ENCODE results near the gene LY6G5B.
"Not testable (repeated sequence)": the region's sequence is repeated elsewhere in the genome, so short reads cannot be mapped to it uniquely, and the experiment has no call there.

The LY6G5B gene

GRCh38 chr6:31701666-31702404, 32.1 kb downstream of the LY6G5B start:
- H3K4me3 ChIP-seq = peak overlapping the region; percentile 93
- no peak for DNase-seq (ENCODE audit: low read depth, low spot score)
- H3K36me3 ChIP-seq (ENCODE audit: insufficient read depth, low read length) = peaks cover 11% of the 10 kb centered on the region
- H3K27ac ChIP-seq = peak overlapping the region; percentile 65; the same call in 1 of the 2 replicates
- peak overlapping the region; percentile 86 for H3K9ac ChIP-seq (ENCODE audit: insufficient read length)
- TF ChIP-seq POLR2AphosphoS5 (IDR thresholded peaks at IDR 0.05; ENCODE audit: borderline replicate concordance, low read depth, low read length) (no peak), EZH2 (IDR thresholded peaks at IDR 0.05) (no peak), FOXP2 (optimal IDR thresholded peaks at IDR 0.05; ENCODE audit: control extremely low read depth, extremely low read length, insufficient read depth) (no peak)
- H3K9me3 ChIP-seq (ENCODE audit: low read depth, low read length) = no peaks in the 10 kb centered on the region

- Histone ChIP-seq H3K27ac (peak overlapping the region; percentile 65), H3K4me3 (peak overlapping the region; percentile 93), H3K9ac (ENCODE audit: insufficient read length) (peak overlapping the region; percentile 86), H3K9me3 (ENCODE audit: low read depth, low read length) (no peaks in the 10 kb centered on the region), H3K36me3 (ENCODE audit: insufficient read depth, low read length) (peaks cover 6% of the 10 kb centered on the region)
- DNase-seq (ENCODE audit: low read depth, low spot score) = no peak
- TF ChIP-seq FOXP2 (optimal IDR thresholded peaks at IDR 0.05; ENCODE audit: control extremely low read depth, extremely low read length, insufficient read depth) = no peak
- no peak for TF ChIP-seq EZH2 (IDR thresholded peaks at IDR 0.05)
- no peak for TF ChIP-seq POLR2AphosphoS5 (IDR thresholded peaks at IDR 0.05; ENCODE audit: borderline replicate concordance, low read depth, low read length)
Observed at GRCh38 chr6:31702405-31702818, 32.6 kb downstream of the LY6G5B start.

- peak; percentile 97 for DNase-seq (ENCODE audit: low read depth, low spot score)
- H3K4me3 ChIP-seq = peak within 1 kb of the TSS; percentile 93
- peak within 1 kb of the TSS; percentile 86 for H3K9ac ChIP-seq (ENCODE audit: insufficient read length)
- TF ChIP-seq EZH2 (IDR thresholded peaks at IDR 0.05) (no peak), FOXP2 (optimal IDR thresholded peaks at IDR 0.05; ENCODE audit: control extremely low read depth, extremely low read length, insufficient read depth) (no peak), POLR2AphosphoS5 (IDR thresholded peaks at IDR 0.05; ENCODE audit: borderline replicate concordance, low read depth, low read length) (peak; percentile 95)
- peak within 1 kb of the TSS; percentile 65 for H3K27ac ChIP-seq
- H3K9me3 ChIP-seq (ENCODE audit: low read depth, low read length) = no peaks in the 10 kb centered on the region
- peaks cover 6% of the 10 kb centered on the region for H3K36me3 ChIP-seq (ENCODE audit: insufficient read depth, low read length)
Observed at GRCh38 chr6:31702819-31703716, 33.3 kb downstream of the LY6G5B start, which contains the start of gene ABHD16A. ABHD16A (minus strand) TSS chr6:31703324; CDS start chr6:31703281, 43 bp downstream.

GRCh38 chr6:31705931-31706330, 36.2 kb downstream of the LY6G5B start:
- H3K4me3 ChIP-seq = no peak overlapping the region
- peak overlapping the region; percentile 31; the same call in 1 of the 2 replicates for H3K27ac ChIP-seq
- no peaks in the 10 kb centered on the region for H3K9me3 ChIP-seq (ENCODE audit: low read depth, low read length)
- H3K36me3 ChIP-seq (ENCODE audit: insufficient read depth, low read length) = no peaks in the 10 kb centered on the region; the same call in 1 of the 2 replicates
- H3K9ac ChIP-seq (ENCODE audit: insufficient read length) = no peak overlapping the region
- no peak for DNase-seq (ENCODE audit: low read depth, low spot score)
- TF ChIP-seq FOXP2 (optimal IDR thresholded peaks at IDR 0.05; ENCODE audit: control extremely low read depth, extremely low read length, insufficient read depth) (no peak), EZH2 (IDR thresholded peaks at IDR 0.05) (no peak), POLR2AphosphoS5 (IDR thresholded peaks at IDR 0.05; ENCODE audit: borderline replicate concordance, low read depth, low read length) (no peak)

GRCh38 chr6:31706599-31706998, 36.8 kb downstream of the LY6G5B start, which contains the start of gene LY6G6F:
LY6G6F (plus strand) TSS chr6:31706866; CDS start chr6:31706907, 41 bp downstream.
- no peak for TF ChIP-seq POLR2AphosphoS5 (IDR thresholded peaks at IDR 0.05; ENCODE audit: borderline replicate concordance, low read depth, low read length)
- no peak for TF ChIP-seq EZH2 (IDR thresholded peaks at IDR 0.05)
- no peak for TF ChIP-seq FOXP2 (optimal IDR thresholded peaks at IDR 0.05; ENCODE audit: control extremely low read depth, extremely low read length, insufficient read depth)
- DNase-seq (ENCODE audit: low read depth, low spot score) = no peak
- Histone ChIP-seq H3K9me3 (ENCODE audit: low read depth, low read length) (no peaks in the 10 kb centered on the region), H3K9ac (ENCODE audit: insufficient read length) (no peak within 1 kb of the TSS), H3K4me3 (no peak within 1 kb of the TSS), H3K36me3 (ENCODE audit: insufficient read depth, low read length) (no peaks in the 10 kb centered on the region), H3K27ac (peak within 1 kb of the TSS; percentile 31; the same call in 1 of the 2 replicates)

GRCh38 chr6:31707701-31708100, 37.9 kb downstream of the LY6G5B start:
- TF ChIP-seq FOXP2 (optimal IDR thresholded peaks at IDR 0.05; ENCODE audit: control extremely low read depth, extremely low read length, insufficient read depth) = no peak
- TF ChIP-seq EZH2 (IDR thresholded peaks at IDR 0.05) = no peak
- H3K9ac ChIP-seq (ENCODE audit: insufficient read length) = no peak overlapping the region
- H3K4me3 ChIP-seq = no peak overlapping the region
- H3K27ac ChIP-seq = no peak overlapping the region
- no peaks in the 10 kb centered on the region for H3K9me3 ChIP-seq (ENCODE audit: low read depth, low read length)
- DNase-seq (ENCODE audit: low read depth, low spot score) = no peak
- H3K36me3 ChIP-seq (ENCODE audit: insufficient read depth, low read length) = no peaks in the 10 kb centered on the region

- no peak overlapping the region for H3K4me3 ChIP-seq
- H3K36me3 ChIP-seq (ENCODE audit: insufficient read depth, low read length) = no peaks in the 10 kb centered on the region
- no peak for TF ChIP-seq POLR2AphosphoS5 (IDR thresholded peaks at IDR 0.05; ENCODE audit: borderline replicate concordance, low read depth, low read length)
- TF ChIP-seq EZH2 (IDR thresholded peaks at IDR 0.05) = no peak
- no peak for TF ChIP-seq FOXP2 (optimal IDR thresholded peaks at IDR 0.05; ENCODE audit: control extremely low read depth, extremely low read length, insufficient read depth)
- no peak overlapping the region for H3K27ac ChIP-seq
- no peak overlapping the region for H3K9ac ChIP-seq (ENCODE audit: insufficient read length)
- no peak for DNase-seq (ENCODE audit: low read depth, low spot score)
- H3K9me3 ChIP-seq (ENCODE audit: low read depth, low read length) = no peaks in the 10 kb centered on the region
Observed at GRCh38 chr6:31708224-31708623, 38.4 kb downstream of the LY6G5B start.

- not testable (repeated sequence) for H3K27ac ChIP-seq; H3K4me3 ChIP-seq; DNase-seq (ENCODE audit: low read depth, low spot score); H3K9me3 ChIP-seq (ENCODE audit: low read depth, low read length); H3K36me3 ChIP-seq (ENCODE audit: insufficient read depth, low read length); H3K9ac ChIP-seq (ENCODE audit: insufficient read length)
Observed at GRCh38 chr6:31709157-31709556, 39.4 kb downstream of the LY6G5B start.

All from SK-N-MC (cell line).